Endothelial cell (in vitro differentiated cells): ENCODE results near the gene ACOT11. TPM values are rescaled to one million over a fixed set of nuclear protein-coding genes. Genes with fewer than 3 reads are reported as not detected.

Experiments used
- DNase-seq: peaks from one replicate; pipeline ENCODE4 v3.0.0; 2021; ENCODE audit warnings: low spot score
- H3K27ac Mint-ChIP-seq: one replicate; pipeline ENCODE4 v1.8.0; 2021; ENCODE audit warnings: mixed read lengths, inconsistent platforms; ENCODE audit not compliant: unreplicated experiment
- H3K27me3 Mint-ChIP-seq: one replicate; pipeline ENCODE4 v1.8.0; 2021; ENCODE audit warnings: mild to moderate bottlenecking, moderate library complexity, mixed read lengths, inconsistent platforms; ENCODE audit not compliant: unreplicated experiment
- H3K36me3 Mint-ChIP-seq: one replicate; pipeline ENCODE4 v1.8.0; 2021; ENCODE audit warnings: mild to moderate bottlenecking, low read depth, mixed read lengths, inconsistent platforms; ENCODE audit not compliant: unreplicated experiment
- H3K4me1 Mint-ChIP-seq: one replicate; pipeline ENCODE4 v1.8.0; 2021; ENCODE audit warnings: mild to moderate bottlenecking, mixed read lengths, inconsistent platforms; ENCODE audit not compliant: unreplicated experiment
- H3K4me3 Mint-ChIP-seq: one replicate; pipeline ENCODE4 v1.8.0; 2021; ENCODE audit warnings: mild to moderate bottlenecking, mixed read lengths, inconsistent platforms; ENCODE audit not compliant: unreplicated experiment
- H3K9me3 Mint-ChIP-seq: one replicate; pipeline ENCODE4 v1.8.0; 2021; ENCODE audit warnings: mixed read lengths, inconsistent platforms; ENCODE audit not compliant: unreplicated experiment
- total RNA-seq: library from RNA; stranded (reverse); fragmentation: NEBNext Ultra II Directional; extraction: Animal tissue kit (Norgen Biotek cat#: 25700); gene quantifications from one replicate; pipeline ENCODE4 v1.2.1, GENCODE V29; 2021; ENCODE audit not compliant: unreplicated experiment
- TF ChIP-seq, protein P1 (sequence below): fragments of 200-600 bp; sonication (generic); IDR thresholded peaks from one replicate; pipeline ENCODE4 v1.5.0; 2021; ENCODE audit warnings: antibody characterized with exemption; ENCODE audit not compliant: unreplicated experiment

The ACOT11 gene
- total RNA-seq, 1 donor from 2014 or later: 35.6 TPM

- H3K4me1 Mint-ChIP-seq: peaks cover 10% of the 10 kb centered on the region
- TF ChIP-seq, protein P1, sequence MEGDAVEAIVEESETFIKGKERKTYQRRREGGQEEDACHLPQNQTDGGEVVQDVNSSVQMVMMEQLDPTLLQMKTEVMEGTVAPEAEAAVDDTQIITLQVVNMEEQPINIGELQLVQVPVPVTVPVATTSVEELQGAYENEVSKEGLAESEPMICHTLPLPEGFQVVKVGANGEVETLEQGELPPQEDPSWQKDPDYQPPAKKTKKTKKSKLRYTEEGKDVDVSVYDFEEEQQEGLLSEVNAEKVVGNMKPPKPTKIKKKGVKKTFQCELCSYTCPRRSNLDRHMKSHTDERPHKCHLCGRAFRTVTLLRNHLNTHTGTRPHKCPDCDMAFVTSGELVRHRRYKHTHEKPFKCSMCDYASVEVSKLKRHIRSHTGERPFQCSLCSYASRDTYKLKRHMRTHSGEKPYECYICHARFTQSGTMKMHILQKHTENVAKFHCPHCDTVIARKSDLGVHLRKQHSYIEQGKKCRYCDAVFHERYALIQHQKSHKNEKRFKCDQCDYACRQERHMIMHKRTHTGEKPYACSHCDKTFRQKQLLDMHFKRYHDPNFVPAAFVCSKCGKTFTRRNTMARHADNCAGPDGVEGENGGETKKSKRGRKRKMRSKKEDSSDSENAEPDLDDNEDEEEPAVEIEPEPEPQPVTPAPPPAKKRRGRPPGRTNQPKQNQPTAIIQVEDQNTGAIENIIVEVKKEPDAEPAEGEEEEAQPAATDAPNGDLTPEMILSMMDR: no peak
- H3K36me3 Mint-ChIP-seq: peaks cover 6% of the 10 kb centered on the region
- no peak for DNase-seq
- H3K27ac Mint-ChIP-seq: no peak overlapping the region
- no peaks in the 10 kb centered on the region for H3K9me3 Mint-ChIP-seq
- H3K27me3 Mint-ChIP-seq: no peaks in the 10 kb centered on the region
- no peak overlapping the region for H3K4me3 Mint-ChIP-seq
These were observed 95.7 kb downstream of the ACOT11 start for GRCh38 chr1:54643736-54644135.

- peaks cover 4% of the 10 kb centered on the region for H3K4me1 Mint-ChIP-seq
- H3K27me3 Mint-ChIP-seq: no peaks in the 10 kb centered on the region
- H3K36me3 Mint-ChIP-seq: peaks cover 6% of the 10 kb centered on the region
- no peak overlapping the region for H3K4me3 Mint-ChIP-seq
- H3K9me3 Mint-ChIP-seq: no peaks in the 10 kb centered on the region
- no peak overlapping the region for H3K27ac Mint-ChIP-seq
- TF ChIP-seq, protein P1: no peak
- DNase-seq: no peak
These were observed 98.0 kb downstream of the ACOT11 start for GRCh38 chr1:54645806-54646676.

DNA sequence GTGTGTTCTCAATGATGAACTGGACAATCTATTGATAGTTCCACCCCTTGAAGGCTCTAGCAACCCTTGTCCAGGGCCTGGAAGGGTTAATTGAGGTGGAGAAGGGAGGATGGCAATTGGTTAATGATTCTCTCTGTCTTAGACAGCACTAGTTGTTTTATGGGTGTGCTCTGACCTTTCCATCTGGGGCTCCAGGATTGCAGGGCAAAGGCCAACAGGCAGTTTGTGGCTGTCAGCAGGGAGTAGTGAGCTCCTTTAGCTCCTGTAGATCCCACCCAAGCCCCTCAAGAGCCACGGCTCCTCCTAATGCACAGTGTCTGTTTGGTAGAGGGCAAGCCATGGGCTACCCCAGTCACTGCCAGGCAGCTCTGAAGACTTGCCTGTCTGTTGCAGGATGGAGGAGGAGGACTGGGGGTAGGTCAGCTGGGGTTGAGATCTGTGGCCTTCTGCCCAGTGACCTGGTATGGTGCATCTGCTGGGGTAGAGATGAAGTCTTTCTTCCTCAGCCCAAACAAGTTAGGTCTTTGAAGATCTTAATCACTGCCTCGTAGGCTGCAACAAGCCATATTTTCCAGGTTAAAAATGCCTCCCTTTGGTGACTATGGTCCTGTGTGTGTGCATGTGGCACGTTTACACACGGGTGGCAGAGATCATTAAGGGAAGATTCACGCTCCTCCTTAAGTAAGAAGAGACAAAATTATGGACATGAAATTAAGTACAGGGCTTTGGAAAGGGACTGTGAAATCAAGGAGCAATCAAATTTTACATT, 101.3 kb downstream of the ACOT11 start:
- no peak for DNase-seq
- Mint-ChIP-seq H3K27me3 (peaks cover 3% of the 10 kb centered on the region), H3K36me3 (no peaks in the 10 kb centered on the region), H3K4me1 (peaks cover 3% of the 10 kb centered on the region), H3K9me3 (no peaks in the 10 kb centered on the region), H3K4me3 (no peak overlapping the region), H3K27ac (no peak overlapping the region)
- TF ChIP-seq, protein P1: no peak

DNA sequence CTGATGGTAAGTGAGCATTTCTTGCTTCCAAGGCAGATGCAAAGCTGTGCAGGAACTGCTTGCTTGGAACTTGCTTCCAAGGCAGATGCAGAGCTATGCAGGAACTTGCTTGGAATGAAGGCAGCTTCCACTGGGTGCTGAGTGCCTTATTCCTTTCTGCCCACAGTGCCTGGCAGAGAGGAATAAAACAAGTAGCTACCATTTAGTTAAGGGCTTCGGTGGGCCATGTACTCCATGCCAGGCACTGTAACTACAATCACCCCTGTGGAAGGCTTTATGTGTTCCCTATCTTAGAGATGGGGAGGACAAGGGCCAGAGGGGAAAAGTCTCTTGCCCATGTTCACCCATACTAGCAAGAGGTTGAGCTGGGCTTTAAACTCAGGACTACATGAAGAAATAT, 101.9 kb downstream of the ACOT11 start:
- peaks cover 3% of the 10 kb centered on the region for H3K4me1 Mint-ChIP-seq
- no peak for DNase-seq
- no peaks in the 10 kb centered on the region for H3K36me3 Mint-ChIP-seq
- TF ChIP-seq, protein P1: no peak
- peaks cover 3% of the 10 kb centered on the region for H3K27me3 Mint-ChIP-seq
- no peaks in the 10 kb centered on the region for H3K9me3 Mint-ChIP-seq
- H3K4me3 Mint-ChIP-seq: no peak overlapping the region
- H3K27ac Mint-ChIP-seq: no peak overlapping the region
